H9 (cell line): Measurements from ENCODE around the gene TMEM219. TPM values are rescaled to one million over a fixed set of nuclear protein-coding genes. Genes with fewer than 3 reads are reported as not detected.

ENCODE experiments used
- DNase-seq: peaks from one replicate; pipeline ENCODE4 v3.0.0-alpha.2; 2017
- H2AFZ ChIP-seq: one replicate; pipeline ENCODE4 v1.6.1; 2013; ENCODE audit warnings: mild to moderate bottlenecking, low read length, control low read depth, moderate library complexity
- H2AK5ac ChIP-seq: 2 replicates; pipeline ENCODE4 v1.6.1; 2013; ENCODE audit warnings: low read length, control low read depth, mixed read lengths; ENCODE audit not compliant: insufficient read length
- H2BK120ac ChIP-seq: one replicate; pipeline ENCODE4 v1.6.1; 2013; ENCODE audit warnings: low read depth, mild to moderate bottlenecking, low read length, control low read depth, inconsistent platforms; ENCODE audit not compliant: poor library complexity, severe bottlenecking
- H2BK12ac ChIP-seq: 2 replicates; pipeline ENCODE4 v1.6.1; 2013; ENCODE audit warnings: low read length, control low read depth, mixed read lengths, low read depth; ENCODE audit not compliant: insufficient read length
- H2BK15ac ChIP-seq: 2 replicates; pipeline ENCODE4 v1.6.1; 2013; ENCODE audit warnings: low read depth, low read length, control low read depth
- H2BK20ac ChIP-seq: one replicate; pipeline ENCODE4 v1.6.1; 2013; ENCODE audit warnings: low read depth, mild to moderate bottlenecking, low read length, control low read depth, inconsistent platforms; ENCODE audit not compliant: poor library complexity, severe bottlenecking
- H2BK5ac ChIP-seq: 2 replicates; pipeline ENCODE4 v1.6.1; 2013; ENCODE audit warnings: low read length, control low read depth, mixed read lengths; ENCODE audit not compliant: insufficient read length
- H3K14ac ChIP-seq: 2 replicates; pipeline ENCODE4 v1.6.1; 2013; ENCODE audit warnings: low read length, control low read depth; ENCODE audit not compliant: insufficient read depth
- H3K18ac ChIP-seq: 2 replicates; pipeline ENCODE4 v1.6.1; 2013; ENCODE audit warnings: low read depth, mild to moderate bottlenecking, mixed read lengths, low read length, control low read depth; ENCODE audit not compliant: insufficient read length
- H3K23ac ChIP-seq: 2 replicates; pipeline ENCODE4 v1.6.1; 2013; ENCODE audit warnings: low read length, control low read depth, mixed read lengths, low read depth; ENCODE audit not compliant: insufficient read length
- H3K23me2 ChIP-seq: 2 replicates; pipeline ENCODE4 v1.6.1; 2013; ENCODE audit warnings: low read depth, mild to moderate bottlenecking, mixed read lengths, low read length, control low read depth; ENCODE audit not compliant: insufficient read length, poor library complexity, severe bottlenecking
- H3K27ac ChIP-seq: 2 replicates; pipeline ENCODE4 v1.5.1; 2013; ENCODE audit warnings: low read length, control low read depth, mixed read lengths, low read depth; ENCODE audit not compliant: insufficient read length
- H3K27me3 ChIP-seq: 2 replicates; pipeline ENCODE4 v1.6.1; 2013; ENCODE audit warnings: low read length, control low read depth, inconsistent platforms; ENCODE audit not compliant: insufficient read depth
- H3K4ac ChIP-seq: 2 replicates; pipeline ENCODE4 v1.6.1; 2013; ENCODE audit warnings: low read depth, mild to moderate bottlenecking, control low read depth, inconsistent platforms, low read length, moderate library complexity
- H3K4me1 ChIP-seq: 2 replicates; pipeline ENCODE4 v1.6.1; 2013; ENCODE audit warnings: low read length, control low read depth, inconsistent platforms; ENCODE audit not compliant: insufficient read depth
- H3K4me2 ChIP-seq: 2 replicates; pipeline ENCODE4 v1.6.1; 2013; ENCODE audit warnings: low read length, control low read depth, mixed read lengths; ENCODE audit not compliant: insufficient read length, insufficient read depth
- H3K56ac ChIP-seq: 2 replicates; pipeline ENCODE4 v1.6.1; 2013; ENCODE audit warnings: low read depth, mild to moderate bottlenecking, mixed read lengths, low read length, control low read depth; ENCODE audit not compliant: insufficient read length
- H3K79me1 ChIP-seq: 2 replicates; pipeline ENCODE4 v1.6.1; 2013; ENCODE audit warnings: low read depth, mild to moderate bottlenecking, moderate library complexity, low read length, control low read depth, inconsistent platforms; ENCODE audit not compliant: insufficient read depth, poor library complexity, severe bottlenecking
- H3K79me2 ChIP-seq: 2 replicates; pipeline ENCODE4 v1.6.1; 2013; ENCODE audit warnings: low read length, control low read depth, inconsistent platforms; ENCODE audit not compliant: insufficient read depth
- H3K9ac ChIP-seq: 2 replicates; pipeline ENCODE4 v1.6.1; 2013; ENCODE audit warnings: low read length, control low read depth, mixed read lengths; ENCODE audit not compliant: insufficient read length; ENCODE audit errors: extremely low read depth
- H3K9me3 ChIP-seq: one replicate; pipeline ENCODE4 v1.6.1; 2013; ENCODE audit warnings: low read depth, low read length, inconsistent platforms; ENCODE audit not compliant: control insufficient read depth
- H3T11ph ChIP-seq: one replicate; pipeline ENCODE4 v1.6.1; 2013; ENCODE audit warnings: mild to moderate bottlenecking, low read length, control low read depth, inconsistent platforms
- H4K20me1 ChIP-seq: one replicate; pipeline ENCODE4 v1.6.1; 2013; ENCODE audit not compliant: control insufficient read depth, insufficient read length, insufficient read depth
- H4K5ac ChIP-seq: 2 replicates; pipeline ENCODE4 v1.6.1; 2013; ENCODE audit warnings: low read depth, mild to moderate bottlenecking, mixed read lengths, low read length, control low read depth; ENCODE audit not compliant: insufficient read length
- H4K8ac ChIP-seq: replicated peaks from 2 replicates; pipeline ENCODE4 v1.6.1; 2013; ENCODE audit warnings: low read length, control low read depth, mixed read lengths, low read depth; ENCODE audit not compliant: insufficient read length
- H4K91ac ChIP-seq: 2 replicates; pipeline ENCODE4 v1.6.1; 2013; ENCODE audit warnings: low read depth, mild to moderate bottlenecking, moderate library complexity, mixed read lengths, low read length, control low read depth; ENCODE audit not compliant: insufficient read length
- H3K27ac Mint-ChIP-seq, 3 experiments: 2 replicates in 2 of 3; 3 replicates in 1 of 3; pipeline ENCODE4 v1.8.0; 2020 to 2021; ENCODE audit warnings: mixed read lengths in 3 of 3, mild to moderate bottlenecking in 1 of 3, moderate library complexity in 1 of 3
- H3K27me3 Mint-ChIP-seq: 2 replicates; pipeline ENCODE4 v1.8.0; 2021; ENCODE audit warnings: low read depth, mild to moderate bottlenecking, moderate library complexity, mixed read lengths
- H3K36me3 Mint-ChIP-seq, 3 experiments: 2 replicates in 2 of 3; 3 replicates in 1 of 3; pipeline ENCODE4 v1.8.0; 2020 to 2021; ENCODE audit warnings: low read depth in 3 of 3, mixed read lengths in 3 of 3; ENCODE audit not compliant: insufficient read depth in 1 of 3
- H3K4me1 Mint-ChIP-seq, 2 experiments: 2 replicates each; pipeline ENCODE4 v1.8.0; 2020; ENCODE audit warnings: mixed read lengths in 2 of 2
- H3K4me3 Mint-ChIP-seq, 2 experiments: 2 replicates in 1 of 2; 3 replicates in 1 of 2; pipeline ENCODE4 v1.8.0; 2020 to 2021; ENCODE audit warnings: mild to moderate bottlenecking in 2 of 2, mixed read lengths in 2 of 2, moderate library complexity in 1 of 2
- H3K9me3 Mint-ChIP-seq, 2 experiments: 2 replicates in 1 of 2; 3 replicates in 1 of 2; pipeline ENCODE4 v1.8.0; 2020; ENCODE audit warnings: mild to moderate bottlenecking in 2 of 2, mixed read lengths in 2 of 2, moderate library complexity in 1 of 2
- WGBS: extraction: QIAGEN DNeasy Blood & Tissue Kit; methylation state at CpG from one replicate; pipeline ENCODE4 v1.1.7; 2013; ENCODE audit warnings: missing lambda C conversion rate, low lambda C conversion rate, mixed read lengths; ENCODE audit not compliant: insufficient read length; ENCODE audit errors: extremely low coverage; 5-methylcytosine and 5-hydroxymethylcytosine counted together
- total RNA-seq: library from RNA; stranded (reverse); gene quantifications from 2 replicates; pipeline ENCODE4 v1.2.1, GENCODE V29; 2021
- TF ChIP-seq, protein P1 (sequence below): fragments of 200-600 bp; sonication (generic); conservative IDR thresholded peaks from 3 replicates; pipeline ENCODE4 v1.8.0; 2021; ENCODE audit warnings: antibody characterized with exemption, mild to moderate bottlenecking

The TMEM219 gene
- total RNA-seq, 1 experiment from 2014 or later = 89.1 TPM

- H4K91ac ChIP-seq = no peak overlapping the region
- no peaks in the 10 kb centered on the region for H4K20me1 ChIP-seq
- H3K27me3 Mint-ChIP-seq = no peaks in the 10 kb centered on the region; the same call in 1 of the 2 replicates
- no peak overlapping the region for H4K8ac ChIP-seq
- H3K27me3 ChIP-seq = no peaks in the 10 kb centered on the region
- H2AFZ ChIP-seq = no peak overlapping the region
- no peak overlapping the region for H3K9ac ChIP-seq
- H3T11ph ChIP-seq = no peak overlapping the region
- no peak overlapping the region for H2BK12ac ChIP-seq
- no peak overlapping the region for H3K23ac ChIP-seq
- no peaks in the 10 kb centered on the region for H3K79me1 ChIP-seq
- TF ChIP-seq, protein P1, sequence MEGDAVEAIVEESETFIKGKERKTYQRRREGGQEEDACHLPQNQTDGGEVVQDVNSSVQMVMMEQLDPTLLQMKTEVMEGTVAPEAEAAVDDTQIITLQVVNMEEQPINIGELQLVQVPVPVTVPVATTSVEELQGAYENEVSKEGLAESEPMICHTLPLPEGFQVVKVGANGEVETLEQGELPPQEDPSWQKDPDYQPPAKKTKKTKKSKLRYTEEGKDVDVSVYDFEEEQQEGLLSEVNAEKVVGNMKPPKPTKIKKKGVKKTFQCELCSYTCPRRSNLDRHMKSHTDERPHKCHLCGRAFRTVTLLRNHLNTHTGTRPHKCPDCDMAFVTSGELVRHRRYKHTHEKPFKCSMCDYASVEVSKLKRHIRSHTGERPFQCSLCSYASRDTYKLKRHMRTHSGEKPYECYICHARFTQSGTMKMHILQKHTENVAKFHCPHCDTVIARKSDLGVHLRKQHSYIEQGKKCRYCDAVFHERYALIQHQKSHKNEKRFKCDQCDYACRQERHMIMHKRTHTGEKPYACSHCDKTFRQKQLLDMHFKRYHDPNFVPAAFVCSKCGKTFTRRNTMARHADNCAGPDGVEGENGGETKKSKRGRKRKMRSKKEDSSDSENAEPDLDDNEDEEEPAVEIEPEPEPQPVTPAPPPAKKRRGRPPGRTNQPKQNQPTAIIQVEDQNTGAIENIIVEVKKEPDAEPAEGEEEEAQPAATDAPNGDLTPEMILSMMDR = no peak
- no peaks in the 10 kb centered on the region for H3K23me2 ChIP-seq
- H3K4ac ChIP-seq = no peak overlapping the region
- no CpG with 5 or more reads among the region's 5 CpGs for WGBS
- no peak for DNase-seq
- no peak overlapping the region for H3K4me2 ChIP-seq
- no peak overlapping the region for H3K18ac ChIP-seq
- no peaks in the 10 kb centered on the region for H3K79me2 ChIP-seq
- no peaks in the 10 kb centered on the region for H3K4me1 Mint-ChIP-seq
- H3K56ac ChIP-seq = no peak overlapping the region
- H2BK15ac ChIP-seq = no peak overlapping the region
- H3K14ac ChIP-seq = no peak overlapping the region
- H3K9me3 Mint-ChIP-seq = no peaks in the 10 kb centered on the region
- H3K4me3 Mint-ChIP-seq = no peak overlapping the region
- H3K9me3 ChIP-seq = no peaks in the 10 kb centered on the region
- H2AK5ac ChIP-seq = no peak overlapping the region
- H2BK20ac ChIP-seq = no peak overlapping the region
- no peak overlapping the region for H4K5ac ChIP-seq
- H3K4me1 ChIP-seq = no peaks in the 10 kb centered on the region
- H3K36me3 Mint-ChIP-seq = peaks cover 39 to 78% (median 75%) of the 10 kb centered on the region in 3 experiments
- H3K27ac Mint-ChIP-seq = no peak overlapping the region
- H2BK120ac ChIP-seq = no peak overlapping the region
- no peak overlapping the region for H3K27ac ChIP-seq
- H2BK5ac ChIP-seq = no peak overlapping the region
These were observed 25.1 kb downstream of the TMEM219 start for GRCh38 chr16:29986931-29987330.
